ENCODE results near the gene TSNAXIP1. TPM values are rescaled to one million over a fixed set of nuclear protein-coding genes. Genes with fewer than 3 reads are reported as not detected.

The TSNAXIP1 gene
- total RNA-seq, 4 donors from 2014 or later, result 0.89 to 2.4 (median 1.6) TPM

GRCh38 chr16:67847064-67847861, 40.6 kb downstream of the TSNAXIP1 start, which contains the start of gene CENPT:
Gene CENPT, minus strand, starts transcription at chr16:67847693. Its CDS starts 13,834 bp downstream, at chr16:67833859.
- peaks cover 6 to 79% (median 39%) of the 10 kb centered on the region in 3 donors for H3K4me1 ChIP-seq
- WGBS, 2 donors (ENCODE audit: low coverage in 1 of 2), result 0% methylated on average over 4 to 6 of the region's 62 CpGs

GRCh38 chr16:67848118-67848517, 41.4 kb downstream of the TSNAXIP1 start:
- Histone ChIP-seq H3K4me3 (peak overlapping the region in 1 of 2 donors; percentile 97), H3K9me3 (no peaks in the 10 kb centered on the region), H3K27ac (peak overlapping the region in 3 of 4 donors; percentile 95 to 100 (median 99)), H3K36me3 (no peaks in the 10 kb centered on the region), H3K4me1 (peaks cover 6 to 72% (median 39%) of the 10 kb centered on the region in 3 donors), H3K27me3 (no peaks in the 10 kb centered on the region)
- TF ChIP-seq POLR2A (IDR thresholded peaks at IDR 0.05) (no peak), EP300 (IDR thresholded peaks at IDR 0.05) (no peak), POLR2AphosphoS5 (IDR thresholded peaks at IDR 0.05) (no peak), CTCF (IDR thresholded peaks at IDR 0.05) (no peak)
- no peak for ATAC-seq
- 77 to 90% methylated on average over 2 to 4 of the region's 11 CpGs for WGBS, 2 donors (ENCODE audit: low coverage in 1 of 2)

More at GRCh38 chr16:67847064-67847861, 40.6 kb downstream of the TSNAXIP1 start, which contains the start of gene CENPT:
- Histone ChIP-seq H3K4me3 (peak within 1 kb of the TSS; percentile 74 to 97), H3K27me3 (no peaks in the 10 kb centered on the region), H3K27ac (peak within 1 kb of the TSS; percentile 11 to 100 (median 97)), H3K36me3 (no peaks in the 10 kb centered on the region), H3K9me3 (no peaks in the 10 kb centered on the region)
- peak; percentile 70 for ATAC-seq
- TF ChIP-seq POLR2AphosphoS5 (IDR thresholded peaks at IDR 0.05) (no peak), CTCF (IDR thresholded peaks at IDR 0.05) (peak in 2 of 4 experiments; percentile 11 to 14), POLR2A (IDR thresholded peaks at IDR 0.05) (peak in 1 of 2 donors; percentile 47), EP300 (IDR thresholded peaks at IDR 0.05) (no peak)

- TF ChIP-seq POLR2AphosphoS5 (IDR thresholded peaks at IDR 0.05) (no peak), EP300 (IDR thresholded peaks at IDR 0.05) (no peak), POLR2A (IDR thresholded peaks at IDR 0.05) (no peak), CTCF (IDR thresholded peaks at IDR 0.05) (no peak)
- 88% methylated on average over 1 of the region's 3 CpGs; no CpG with 5 or more reads in 1 of the 2 donors for WGBS, 2 donors (ENCODE audit: low coverage in 1 of 2)
- no peak overlapping the region for H3K27ac ChIP-seq
- H3K4me1 ChIP-seq, result peaks cover 0 to 66% (median 19%) of the 10 kb centered on the region in 3 donors
- no peak for ATAC-seq
- H3K36me3 ChIP-seq, result no peaks in the 10 kb centered on the region
- H3K27me3 ChIP-seq, result no peaks in the 10 kb centered on the region
- H3K9me3 ChIP-seq, result no peaks in the 10 kb centered on the region
- H3K4me3 ChIP-seq, result no peak overlapping the region
Observed at GRCh38 chr16:67853670-67854069, 47.0 kb downstream of the TSNAXIP1 start.

- no peaks in the 10 kb centered on the region for H3K27me3 ChIP-seq
- no peaks in the 10 kb centered on the region for H3K9me3 ChIP-seq
- ATAC-seq, result no peak
- H3K27ac ChIP-seq, result peak overlapping the region in 1 of 4 donors; percentile 19
- no peak overlapping the region for H3K4me3 ChIP-seq
- TF ChIP-seq CTCF (IDR thresholded peaks at IDR 0.05) (no peak), POLR2A (IDR thresholded peaks at IDR 0.05) (no peak)
- WGBS, 2 donors (ENCODE audit: low coverage in 1 of 2), result 77 to 89% methylated on average over 4 to 5 of the region's 10 CpGs
- peaks cover 0 to 5% of the 10 kb centered on the region in 2 donors for H3K36me3 ChIP-seq
- peaks cover 0 to 57% (median 18%) of the 10 kb centered on the region in 3 donors for H3K4me1 ChIP-seq
Observed at GRCh38 chr16:67855789-67856188, 49.1 kb downstream of the TSNAXIP1 start.
